Stomach smooth muscle (tissue), 2 donors: ENCODE results near the gene GOSR2.
"Not testable (repeated sequence)": the region's sequence is repeated elsewhere in the genome, so short reads cannot be mapped to it uniquely, and the experiment has no call there.

ENCODE experiments used
- H3K27ac ChIP-seq: one replicate; pipeline ENCODE4 v1.7.0; 2013; ENCODE audit warnings: mild to moderate bottlenecking, low read length, inconsistent platforms
- H3K27me3 ChIP-seq, 2 donors: one replicate each; pipeline ENCODE4 v1.7.0; 2013; ENCODE audit warnings: low read length in 2 of 2; ENCODE audit not compliant: insufficient read depth in 2 of 2, control insufficient read depth in 1 of 2
- H3K36me3 ChIP-seq, 2 donors: one replicate each; pipeline ENCODE4 v1.7.0; 2013; ENCODE audit warnings: low read length in 2 of 2; ENCODE audit not compliant: control insufficient read depth in 2 of 2, insufficient read depth in 2 of 2
- H3K4me1 ChIP-seq: one replicate; pipeline ENCODE4 v1.7.0; 2013; ENCODE audit warnings: low read length; ENCODE audit not compliant: control insufficient read depth, insufficient read depth
- H3K4me3 ChIP-seq, 2 donors: one replicate each; pipeline ENCODE4 v1.7.0; 2013; ENCODE audit warnings: low read length in 2 of 2
- H3K9ac ChIP-seq, 2 donors: one replicate each; pipeline ENCODE4 v1.7.0; 2013; ENCODE audit warnings: low read length in 2 of 2, mild to moderate bottlenecking in 1 of 2
- H3K9me3 ChIP-seq, 2 donors: one replicate each; pipeline ENCODE4 v1.7.0; 2013; ENCODE audit warnings: low read length in 2 of 2; ENCODE audit not compliant: control insufficient read depth in 2 of 2
- donor health status: healthy.
- donor health status: Pancreatic carcinoma.

The GOSR2 gene

DNA sequence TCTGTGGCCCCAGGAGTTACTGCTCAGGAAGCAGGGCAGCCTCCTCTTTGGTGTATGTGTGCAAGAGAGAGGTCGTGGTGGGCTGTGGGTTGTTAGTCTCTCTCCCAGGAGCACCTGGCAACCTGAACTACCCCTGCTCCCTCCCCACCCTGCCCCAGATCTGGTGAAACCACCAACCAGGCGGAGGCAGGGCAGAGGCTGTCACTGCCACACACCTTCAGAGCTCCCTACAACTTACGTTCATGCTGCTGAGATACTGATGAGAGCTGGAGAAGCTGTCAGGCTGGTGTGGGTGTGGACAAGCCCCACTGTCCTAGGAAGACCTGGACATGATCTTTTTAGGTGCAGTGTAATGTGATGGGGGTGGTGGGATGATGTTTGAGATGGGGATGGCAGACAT lies 24.3 kb downstream of the GOSR2 start:
- Histone ChIP-seq H3K9me3 (no peaks in the 10 kb centered on the region), H3K9ac (no peak overlapping the region), H3K4me3 (no peak overlapping the region), H3K27ac (no peak overlapping the region), H3K36me3 (peaks cover 0 to 2% of the 10 kb centered on the region in 2 donors), H3K4me1 (peaks cover 15% of the 10 kb centered on the region), H3K27me3 (peaks cover 2 to 4% of the 10 kb centered on the region in 2 donors)

DNA sequence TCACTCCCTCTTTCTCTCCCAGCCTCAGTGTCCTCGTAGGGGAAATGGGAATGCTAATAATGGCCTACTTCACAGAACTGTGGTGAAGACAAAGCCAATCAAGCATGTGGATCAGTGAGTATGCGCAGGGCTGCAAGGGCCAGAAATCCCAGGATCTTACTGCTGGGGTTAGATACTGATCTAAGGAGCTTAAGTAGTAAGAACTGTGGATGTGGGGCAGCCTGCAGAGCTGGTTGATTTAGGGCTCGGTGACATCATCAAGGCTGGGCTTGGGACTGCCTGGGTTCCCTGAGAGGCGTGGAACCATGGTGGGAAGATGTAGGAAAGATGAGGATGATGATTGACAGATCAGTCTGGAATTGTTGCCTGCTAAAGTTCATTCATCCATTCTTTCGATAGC lies 25.6 kb downstream of the GOSR2 start:
- peaks cover 11% of the 10 kb centered on the region for H3K4me1 ChIP-seq
- no peak overlapping the region for H3K9ac ChIP-seq
- no peak overlapping the region for H3K27ac ChIP-seq
- H3K36me3 ChIP-seq, result peaks cover 0 to 2% of the 10 kb centered on the region in 2 donors
- H3K4me3 ChIP-seq, result no peak overlapping the region
- no peaks in the 10 kb centered on the region for H3K9me3 ChIP-seq
- H3K27me3 ChIP-seq, result peaks cover 2 to 4% of the 10 kb centered on the region in 2 donors

DNA sequence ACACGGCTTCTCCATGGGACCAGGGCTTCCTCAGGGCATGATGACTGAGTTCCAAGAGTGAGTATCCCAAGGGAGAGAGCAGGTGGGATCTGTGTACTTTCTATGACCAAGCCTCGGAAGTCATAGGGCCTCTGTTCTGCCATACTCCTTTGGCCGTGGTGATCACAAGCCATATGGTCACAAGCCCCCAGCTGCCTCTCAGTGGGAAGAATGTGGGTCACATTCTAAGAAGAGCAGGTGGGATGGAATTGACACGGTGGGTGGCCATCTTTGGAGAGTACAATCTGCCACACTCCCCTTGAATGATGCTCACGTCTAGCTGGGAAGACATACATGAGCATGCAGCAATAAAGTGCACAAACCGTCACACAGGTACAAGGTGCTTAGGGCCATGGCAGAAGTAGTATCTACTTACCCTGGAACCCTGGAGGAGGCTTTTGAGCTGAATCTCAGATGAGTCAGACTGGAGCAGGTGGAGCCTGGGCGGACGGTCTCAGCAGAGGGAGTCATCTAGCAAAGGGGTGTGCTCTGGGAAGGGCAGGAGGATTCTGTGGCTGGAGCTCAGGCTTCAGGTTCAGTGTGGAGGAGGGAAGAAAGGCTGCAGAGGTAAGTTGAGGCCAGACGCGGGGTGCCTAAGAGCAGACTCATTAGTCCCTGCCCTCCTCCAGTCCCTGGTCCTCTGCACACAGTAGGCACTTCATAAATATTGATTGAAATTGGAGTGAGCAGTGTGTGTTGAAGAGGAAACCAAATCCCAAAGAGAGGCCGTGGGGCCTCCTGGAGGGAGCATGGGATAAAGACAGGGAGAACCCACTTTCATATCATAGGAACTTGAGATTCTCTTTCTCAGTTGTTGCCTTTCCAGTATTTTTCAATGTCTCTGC lies 26.6 kb downstream of the GOSR2 start:
- Histone ChIP-seq H3K27me3 (peaks cover 2 to 4% of the 10 kb centered on the region in 2 donors), H3K4me1 (peaks cover 1% of the 10 kb centered on the region), H3K36me3 (peaks cover 0 to 2% of the 10 kb centered on the region in 2 donors), H3K9me3 (no peaks in the 10 kb centered on the region), H3K4me3 (no peak overlapping the region), H3K27ac (no peak overlapping the region), H3K9ac (no peak overlapping the region)

DNA sequence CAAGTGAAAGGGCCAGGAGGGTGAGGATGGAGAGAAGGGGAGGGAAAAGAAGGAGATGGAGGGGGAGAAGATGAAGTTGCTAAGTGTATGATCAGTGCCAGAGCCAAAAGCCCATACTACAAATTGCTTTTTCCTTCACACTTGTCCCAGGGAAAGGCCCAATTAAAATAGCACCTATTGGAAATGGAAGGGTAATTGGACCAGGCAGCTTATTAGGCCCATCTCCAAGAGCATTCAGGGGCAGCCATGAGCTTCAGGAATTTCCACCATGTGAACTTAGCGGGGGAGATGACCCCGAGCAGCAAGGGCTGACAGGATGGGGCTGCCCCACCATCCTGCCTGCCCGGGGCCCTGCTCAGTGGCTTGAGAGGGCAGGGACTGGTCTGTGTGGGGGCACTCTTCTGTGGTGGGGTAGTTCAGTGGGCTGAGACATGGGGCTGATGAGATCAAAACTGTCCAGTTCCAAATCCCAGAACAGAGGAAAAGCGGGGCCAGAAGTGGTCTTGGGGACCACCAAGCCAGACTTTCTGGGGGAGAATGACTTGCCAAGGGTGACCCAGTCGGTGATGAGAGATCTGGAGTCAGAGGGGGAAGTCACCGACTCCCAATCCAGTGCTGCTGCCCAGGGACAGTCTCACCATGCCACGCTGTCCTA lies 27.5 kb downstream of the GOSR2 start:
- no peaks in the 10 kb centered on the region for H3K9me3 ChIP-seq
- H3K27ac ChIP-seq, result no peak overlapping the region
- H3K4me1 ChIP-seq, result no peaks in the 10 kb centered on the region
- no peak overlapping the region for H3K4me3 ChIP-seq
- H3K27me3 ChIP-seq, result peaks cover 2 to 5% of the 10 kb centered on the region in 2 donors
- peaks cover 0 to 2% of the 10 kb centered on the region in 2 donors for H3K36me3 ChIP-seq
- no peak overlapping the region for H3K9ac ChIP-seq

DNA sequence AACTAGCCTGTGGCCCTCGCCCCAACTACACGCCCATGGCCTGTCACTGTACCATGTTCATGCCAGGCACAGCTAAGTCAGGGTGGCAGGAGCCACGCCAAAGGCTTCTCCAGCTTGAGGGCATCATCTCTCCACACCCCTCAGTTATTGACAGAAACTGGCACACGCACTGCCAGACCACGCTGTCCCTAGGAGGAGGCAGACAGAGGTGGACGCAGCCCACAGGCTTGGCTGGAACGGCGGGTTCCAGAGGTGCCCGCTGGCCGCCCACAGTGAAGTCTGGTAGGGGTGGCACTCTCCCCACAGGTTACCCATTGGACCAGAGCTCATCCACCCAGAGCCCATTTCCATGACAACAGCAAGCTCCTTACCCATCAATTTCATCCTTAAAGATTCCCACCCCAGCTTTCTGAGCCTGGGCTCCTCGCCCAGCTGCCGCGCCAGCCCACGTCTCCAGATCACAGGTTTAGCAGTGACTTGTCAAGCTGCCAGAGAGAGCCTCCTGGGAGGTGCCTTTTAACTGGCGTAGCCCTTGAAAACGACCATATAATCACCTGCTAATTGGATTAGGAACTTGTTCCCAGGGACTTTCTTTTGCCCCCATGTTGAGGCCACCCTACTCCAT lies 28.1 kb downstream of the GOSR2 start:
- H3K27ac ChIP-seq, result no peak overlapping the region
- no peak overlapping the region for H3K9ac ChIP-seq
- H3K4me1 ChIP-seq, result no peaks in the 10 kb centered on the region
- no peaks in the 10 kb centered on the region for H3K9me3 ChIP-seq
- peaks cover 2 to 4% of the 10 kb centered on the region in 2 donors for H3K36me3 ChIP-seq
- no peak overlapping the region for H3K4me3 ChIP-seq
- H3K27me3 ChIP-seq, result peaks cover 2 to 9% of the 10 kb centered on the region in 2 donors

GRCh38 chr17:46951706-46952105 lies 28.7 kb downstream of the GOSR2 start:
- H3K27me3 ChIP-seq, result peaks cover 2 to 10% of the 10 kb centered on the region in 2 donors
- H3K27ac ChIP-seq, result no peak overlapping the region
- no peak overlapping the region for H3K9ac ChIP-seq
- H3K4me3 ChIP-seq, result no peak overlapping the region
- peaks cover 2 to 4% of the 10 kb centered on the region in 2 donors for H3K36me3 ChIP-seq
- H3K4me1 ChIP-seq, result no peaks in the 10 kb centered on the region
- H3K9me3 ChIP-seq, result no peaks in the 10 kb centered on the region

DNA sequence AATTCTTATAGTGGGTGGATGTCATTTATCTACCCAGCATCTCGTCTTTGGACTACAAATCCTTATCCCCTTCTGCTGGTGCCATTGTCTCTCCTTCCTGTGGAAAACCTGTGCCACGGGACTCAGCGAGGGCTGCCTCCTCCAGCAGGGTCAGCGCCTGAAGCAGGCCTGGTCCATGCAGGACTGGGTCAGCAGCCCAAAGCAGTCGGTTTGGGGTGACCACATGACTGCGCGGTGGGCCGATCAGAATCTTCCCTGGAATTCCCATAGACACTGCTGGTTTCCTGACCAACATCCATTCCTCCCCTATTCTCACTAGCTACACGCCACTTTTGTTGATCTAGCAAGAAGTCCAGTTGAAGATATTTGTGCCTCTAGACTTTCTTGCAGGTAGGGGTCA lies 29.2 kb downstream of the GOSR2 start:
- no peak overlapping the region for H3K27ac ChIP-seq
- no peaks in the 10 kb centered on the region for H3K4me1 ChIP-seq
- H3K9me3 ChIP-seq, result no peaks in the 10 kb centered on the region

GRCh38 chr17:46953191-46953590 lies 30.2 kb downstream of the GOSR2 start:
- not testable (repeated sequence) for H3K9me3 ChIP-seq, H3K27ac ChIP-seq, H3K4me1 ChIP-seq, H3K9ac ChIP-seq, H3K4me3 ChIP-seq, H3K36me3 ChIP-seq
- peaks cover 6 to 14% of the 10 kb centered on the region in 2 donors for H3K27me3 ChIP-seq

More for the DNA sequence above, 29.2 kb downstream of the GOSR2 start:
- Histone ChIP-seq H3K9ac (no peak overlapping the region), H3K36me3 (peaks cover 2 to 4% of the 10 kb centered on the region in 2 donors), H3K4me3 (no peak overlapping the region), H3K27me3 (peaks cover 2 to 12% of the 10 kb centered on the region in 2 donors)

DNA sequence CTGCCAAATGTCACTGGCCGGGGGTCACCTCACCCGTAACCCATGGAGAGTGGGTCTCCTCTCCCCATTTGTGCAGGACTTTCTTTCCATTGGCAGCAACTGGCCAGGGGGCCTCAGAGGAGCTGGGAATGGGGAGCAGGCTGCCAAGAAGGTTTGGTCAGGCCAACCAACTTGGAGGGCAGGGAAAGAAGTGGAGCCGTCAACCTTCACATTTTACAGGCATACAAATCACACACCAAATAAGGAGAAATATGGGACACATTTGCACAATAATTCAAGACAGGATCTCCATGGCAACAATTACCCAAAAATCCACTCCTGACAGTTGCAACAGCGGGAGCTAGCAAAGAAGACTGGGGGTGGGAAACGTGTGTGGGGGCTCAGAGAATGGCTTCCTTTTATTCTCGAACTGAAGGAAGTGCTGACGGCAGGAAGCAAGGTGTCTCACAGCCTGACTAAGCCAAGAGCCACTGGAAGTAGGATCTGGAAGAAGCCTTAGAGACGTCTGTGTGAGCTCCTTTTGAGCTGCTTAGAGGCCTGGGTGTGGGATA lies 35.2 kb downstream of the GOSR2 start:
- Histone ChIP-seq H3K4me1 (no peaks in the 10 kb centered on the region), H3K27me3 (peaks cover 8 to 10% of the 10 kb centered on the region in 2 donors), H3K9ac (no peak overlapping the region), H3K9me3 (no peaks in the 10 kb centered on the region), H3K36me3 (peaks cover 0 to 4% of the 10 kb centered on the region in 2 donors), H3K27ac (no peak overlapping the region), H3K4me3 (no peak overlapping the region)

- no peak overlapping the region for H3K9ac ChIP-seq
- H3K36me3 ChIP-seq, result peaks cover 0 to 4% of the 10 kb centered on the region in 2 donors
- no peak overlapping the region for H3K27ac ChIP-seq
- no peaks in the 10 kb centered on the region for H3K9me3 ChIP-seq
- H3K27me3 ChIP-seq, result peaks cover 8 to 10% of the 10 kb centered on the region in 2 donors
- H3K4me3 ChIP-seq, result no peak overlapping the region
- no peaks in the 10 kb centered on the region for H3K4me1 ChIP-seq
These were observed 37.2 kb downstream of the GOSR2 start for GRCh38 chr17:46960152-46960551.
